ENCODE results near the gene MARCO. TPM values are rescaled to one million over a fixed set of nuclear protein-coding genes. Genes with fewer than 3 reads are reported as not detected.

Gene MARCO
- total RNA-seq, 1 experiment from 2014 or later: 0.26 TPM

DNA sequence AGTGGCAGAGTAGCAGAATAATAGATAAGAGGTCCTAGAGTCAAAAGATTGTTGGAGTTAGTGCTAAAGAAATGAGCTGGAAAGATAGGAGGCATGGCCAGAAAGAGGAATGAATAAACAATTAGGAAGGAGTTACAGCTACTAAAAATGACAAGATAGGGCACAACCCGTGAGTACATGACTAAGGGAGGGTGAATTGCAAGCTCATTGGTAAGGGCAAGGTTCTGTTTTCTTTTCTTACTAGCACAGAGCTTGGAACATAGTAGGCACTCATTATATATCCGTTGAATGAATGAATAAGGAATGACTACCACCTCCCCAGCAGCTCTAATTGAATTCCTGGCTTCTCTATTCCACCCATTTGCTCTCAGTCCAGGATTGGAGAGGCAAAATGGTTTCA lies 5.7 kb upstream of the MARCO start:
- in situ Hi-C loops (cut with HindIII; ENCODE audit: low pct_unique_long_range_greater_than_20kb, low sequenced_read_pairs): no loop called here
- H3K27me3 ChIP-seq (ENCODE audit: control insufficient read depth, insufficient read depth, low read length): no peaks in the 10 kb centered on the region
- POLR2A ChIA-PET: no interaction called here

DNA sequence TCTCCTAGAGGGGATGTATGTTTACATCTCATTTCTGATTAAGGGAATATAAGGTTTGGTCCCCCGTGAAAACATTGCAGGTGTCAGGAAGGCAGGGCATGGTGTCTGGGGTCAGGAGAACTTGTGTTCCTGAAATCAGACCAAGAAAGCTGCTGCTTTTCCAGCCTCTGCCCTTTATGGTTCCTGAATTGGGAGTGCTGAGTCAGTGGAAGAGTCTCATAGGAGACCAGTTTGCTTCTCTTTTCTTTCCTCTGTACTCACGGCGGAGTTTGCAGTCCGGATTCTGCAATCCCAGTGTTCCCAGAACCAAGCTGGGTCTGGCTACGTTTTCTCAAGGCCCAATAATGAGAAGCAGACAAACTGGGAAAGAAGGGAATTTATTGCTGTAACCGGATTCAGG lies 5.1 kb upstream of the MARCO start:
- Histone ChIP-seq H3K4me3 (ENCODE audit: low read depth in 2 of 2, low read length in 2 of 2) (no peak overlapping the region), H3K27ac (ENCODE audit: low read length) (no peak overlapping the region), H3K4me1 (ENCODE audit: control insufficient read depth, insufficient read depth, low read length) (no peaks in the 10 kb centered on the region), H3K36me3 (ENCODE audit: control insufficient read depth, insufficient read depth, low read length) (no peaks in the 10 kb centered on the region), H3K9me3 (ENCODE audit: control insufficient read depth, insufficient read depth, low read depth, low read length) (peaks cover 8% of the 10 kb centered on the region; the same call in 1 of the 2 replicates), H3K27me3 (ENCODE audit: control insufficient read depth, insufficient read depth, low read length) (peaks cover 3% of the 10 kb centered on the region; the same call in 1 of the 2 replicates)
- ATAC-seq: no peak
- ChIA-PET CTCF (no interaction called here), POLR2A (no interaction called here)
- no TSS peak for BruUV-seq (replicated peaks)
- no peak for DNase-seq (ENCODE audit: low read depth, low spot score)
- TF ChIP-seq, protein P1, sequence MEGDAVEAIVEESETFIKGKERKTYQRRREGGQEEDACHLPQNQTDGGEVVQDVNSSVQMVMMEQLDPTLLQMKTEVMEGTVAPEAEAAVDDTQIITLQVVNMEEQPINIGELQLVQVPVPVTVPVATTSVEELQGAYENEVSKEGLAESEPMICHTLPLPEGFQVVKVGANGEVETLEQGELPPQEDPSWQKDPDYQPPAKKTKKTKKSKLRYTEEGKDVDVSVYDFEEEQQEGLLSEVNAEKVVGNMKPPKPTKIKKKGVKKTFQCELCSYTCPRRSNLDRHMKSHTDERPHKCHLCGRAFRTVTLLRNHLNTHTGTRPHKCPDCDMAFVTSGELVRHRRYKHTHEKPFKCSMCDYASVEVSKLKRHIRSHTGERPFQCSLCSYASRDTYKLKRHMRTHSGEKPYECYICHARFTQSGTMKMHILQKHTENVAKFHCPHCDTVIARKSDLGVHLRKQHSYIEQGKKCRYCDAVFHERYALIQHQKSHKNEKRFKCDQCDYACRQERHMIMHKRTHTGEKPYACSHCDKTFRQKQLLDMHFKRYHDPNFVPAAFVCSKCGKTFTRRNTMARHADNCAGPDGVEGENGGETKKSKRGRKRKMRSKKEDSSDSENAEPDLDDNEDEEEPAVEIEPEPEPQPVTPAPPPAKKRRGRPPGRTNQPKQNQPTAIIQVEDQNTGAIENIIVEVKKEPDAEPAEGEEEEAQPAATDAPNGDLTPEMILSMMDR (IDR thresholded peaks at IDR 0.05): no peak
- TF ChIP-seq, protein P2, sequence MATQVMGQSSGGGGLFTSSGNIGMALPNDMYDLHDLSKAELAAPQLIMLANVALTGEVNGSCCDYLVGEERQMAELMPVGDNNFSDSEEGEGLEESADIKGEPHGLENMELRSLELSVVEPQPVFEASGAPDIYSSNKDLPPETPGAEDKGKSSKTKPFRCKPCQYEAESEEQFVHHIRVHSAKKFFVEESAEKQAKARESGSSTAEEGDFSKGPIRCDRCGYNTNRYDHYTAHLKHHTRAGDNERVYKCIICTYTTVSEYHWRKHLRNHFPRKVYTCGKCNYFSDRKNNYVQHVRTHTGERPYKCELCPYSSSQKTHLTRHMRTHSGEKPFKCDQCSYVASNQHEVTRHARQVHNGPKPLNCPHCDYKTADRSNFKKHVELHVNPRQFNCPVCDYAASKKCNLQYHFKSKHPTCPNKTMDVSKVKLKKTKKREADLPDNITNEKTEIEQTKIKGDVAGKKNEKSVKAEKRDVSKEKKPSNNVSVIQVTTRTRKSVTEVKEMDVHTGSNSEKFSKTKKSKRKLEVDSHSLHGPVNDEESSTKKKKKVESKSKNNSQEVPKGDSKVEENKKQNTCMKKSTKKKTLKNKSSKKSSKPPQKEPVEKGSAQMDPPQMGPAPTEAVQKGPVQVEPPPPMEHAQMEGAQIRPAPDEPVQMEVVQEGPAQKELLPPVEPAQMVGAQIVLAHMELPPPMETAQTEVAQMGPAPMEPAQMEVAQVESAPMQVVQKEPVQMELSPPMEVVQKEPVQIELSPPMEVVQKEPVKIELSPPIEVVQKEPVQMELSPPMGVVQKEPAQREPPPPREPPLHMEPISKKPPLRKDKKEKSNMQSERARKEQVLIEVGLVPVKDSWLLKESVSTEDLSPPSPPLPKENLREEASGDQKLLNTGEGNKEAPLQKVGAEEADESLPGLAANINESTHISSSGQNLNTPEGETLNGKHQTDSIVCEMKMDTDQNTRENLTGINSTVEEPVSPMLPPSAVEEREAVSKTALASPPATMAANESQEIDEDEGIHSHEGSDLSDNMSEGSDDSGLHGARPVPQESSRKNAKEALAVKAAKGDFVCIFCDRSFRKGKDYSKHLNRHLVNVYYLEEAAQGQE (IDR thresholded peaks at IDR 0.05; ENCODE audit: insufficient read depth in 1 of 2, low read depth in 2 of 2, low read length in 1 of 2): no peak
- TF ChIP-seq TCF7L2 (IDR thresholded peaks at IDR 0.05; ENCODE audit: low read depth, low read length) (no peak), POLR2AphosphoS5 (IDR thresholded peaks at IDR 0.05; ENCODE audit: low read depth, low read length) (no peak), SIN3A (IDR thresholded peaks at IDR 0.05; ENCODE audit: borderline replicate concordance, insufficient read depth, low read depth, low read length) (no peak)
- in situ Hi-C loops (cut with HindIII; ENCODE audit: low pct_unique_long_range_greater_than_20kb, low sequenced_read_pairs) (no loop called here), intact Hi-C loops (cut with micrococcal nuclease; ENCODE audit: unreplicated experiment) (no loop called here)

More for the DNA sequence above, 5.7 kb upstream of the MARCO start:
- intact Hi-C loops (cut with micrococcal nuclease; ENCODE audit: unreplicated experiment): no loop called here
- Histone ChIP-seq H3K36me3 (ENCODE audit: control insufficient read depth, insufficient read depth, low read length) (no peaks in the 10 kb centered on the region), H3K9me3 (ENCODE audit: control insufficient read depth, insufficient read depth, low read depth, low read length) (peaks cover 8% of the 10 kb centered on the region; the same call in 1 of the 2 replicates), H3K27ac (ENCODE audit: low read length) (no peak overlapping the region), H3K4me1 (ENCODE audit: control insufficient read depth, insufficient read depth, low read length) (no peaks in the 10 kb centered on the region), H3K4me3 (ENCODE audit: low read depth in 2 of 2, low read length in 2 of 2) (no peak overlapping the region)
- DNase-seq (ENCODE audit: low read depth, low spot score) (no peak), ATAC-seq (no peak)
- CTCF ChIA-PET: no interaction called here
- TF ChIP-seq POLR2AphosphoS5 (IDR thresholded peaks at IDR 0.05; ENCODE audit: low read depth, low read length) (no peak), SIN3A (IDR thresholded peaks at IDR 0.05; ENCODE audit: borderline replicate concordance, insufficient read depth, low read depth, low read length) (no peak), TCF7L2 (IDR thresholded peaks at IDR 0.05; ENCODE audit: low read depth, low read length) (no peak)
- TF ChIP-seq, protein P2 (IDR thresholded peaks at IDR 0.05; ENCODE audit: insufficient read depth in 1 of 2, low read depth in 2 of 2, low read length in 1 of 2): no peak
- TF ChIP-seq, protein P1 (IDR thresholded peaks at IDR 0.05): no peak
- no TSS peak for BruUV-seq (replicated peaks)
